IMR-90 (cell line): ENCODE results near the gene APOBEC3F. TPM values are rescaled to one million over a fixed set of nuclear protein-coding genes. Genes with fewer than 3 reads are reported as not detected.
"Not testable (repeated sequence)": the region's sequence is repeated elsewhere in the genome, so short reads cannot be mapped to it uniquely, and the experiment has no call there.

Experiments
- ATAC-seq: fragments of 200-7000 bp; cut with Tn5 transposase; 2 replicates; pipeline ENCODE4 v1.9.1; 2020; ENCODE audit warnings: low read depth, mild to moderate bottlenecking, moderate library complexity
- BruUV-seq: library from RNA; stranded (reverse); fragments of 400-500 nt; replicated peaks from 2 replicates; lab custom pipeline; 2021; lab: Mats Ljungman, UMichigan
- CTCF ChIA-PET: fragments of 300-600 bp; formaldehyde crosslinking; extraction: SDS; loops from one replicate; lab custom pipeline; 2021; ENCODE audit warnings: antibody characterized with exemption; lab: Yijun Ruan, JAX
- POLR2A ChIA-PET: fragments of 300-600 bp; sonication (Branson Sonifier 250); formaldehyde crosslinking; loops from one replicate; lab custom pipeline; 2022; ENCODE audit warnings: antibody characterized with exemption; ENCODE audit not compliant: unreplicated experiment; lab: Charles Lee
- DNase-seq: peaks from one replicate; pipeline ENCODE4 v3.0.0; 2013
- H2AFZ ChIP-seq: replicated peaks from 2 replicates; pipeline ENCODE3; 2013; ENCODE audit warnings: low read length, mild to moderate bottlenecking; ENCODE audit not compliant: poor library complexity
- H2AK5ac ChIP-seq: 2 replicates; pipeline ENCODE4 v1.6.1; 2013; ENCODE audit warnings: low read depth, low read length, inconsistent platforms
- H2AK9ac ChIP-seq: replicated peaks from 2 replicates; pipeline ENCODE3; 2013; ENCODE audit warnings: mild to moderate bottlenecking, low read depth, low read length, moderate library complexity; ENCODE audit not compliant: poor library complexity
- H2BK120ac ChIP-seq: 2 replicates; pipeline ENCODE4 v1.6.1; 2013; ENCODE audit warnings: low read depth, low read length, inconsistent platforms
- H2BK15ac ChIP-seq: 3 replicates; pipeline ENCODE4 v1.6.1; 2013; ENCODE audit warnings: low read depth, low read length, inconsistent platforms
- H2BK20ac ChIP-seq: 2 replicates; pipeline ENCODE4 v1.6.1; 2013; ENCODE audit warnings: low read depth, mild to moderate bottlenecking, inconsistent platforms, low read length, moderate library complexity
- H2BK5ac ChIP-seq: 2 replicates; pipeline ENCODE4 v1.6.1; 2013; ENCODE audit warnings: mild to moderate bottlenecking, low read depth, low read length, inconsistent platforms; ENCODE audit not compliant: poor library complexity, severe bottlenecking
- H3K14ac ChIP-seq: replicated peaks from 2 replicates; pipeline ENCODE4 v1.6.1; 2013; ENCODE audit warnings: low read depth, low read length, inconsistent platforms
- H3K18ac ChIP-seq: 2 replicates; pipeline ENCODE4 v1.6.1; 2013; ENCODE audit warnings: low read depth, low read length, control low read depth
- H3K23ac ChIP-seq: 2 replicates; pipeline ENCODE4 v1.6.1; 2013; ENCODE audit warnings: low read depth, low read length, inconsistent platforms
- H3K27ac ChIP-seq: 2 replicates; pipeline ENCODE4 v1.5.1; 2013; ENCODE audit warnings: mild to moderate bottlenecking, control low read depth, low read length; ENCODE audit not compliant: insufficient read depth
- H3K27me3 ChIP-seq: 2 replicates; pipeline ENCODE4 v1.6.1; 2013; ENCODE audit warnings: low read length; ENCODE audit not compliant: control insufficient read depth, insufficient read depth
- H3K36me3 ChIP-seq: 2 replicates; pipeline ENCODE4 v1.6.1; 2013; ENCODE audit warnings: low read length, mixed read lengths; ENCODE audit not compliant: control insufficient read depth, insufficient read depth
- H3K4ac ChIP-seq: 2 replicates; pipeline ENCODE4 v1.6.1; 2013; ENCODE audit warnings: low read depth, low read length, inconsistent platforms
- H3K4me1 ChIP-seq: 2 replicates; pipeline ENCODE4 v1.6.1; 2013; ENCODE audit warnings: low read length, mixed read lengths; ENCODE audit not compliant: control insufficient read depth, insufficient read depth
- H3K4me2 ChIP-seq: 2 replicates; pipeline ENCODE4 v1.6.1; 2013; ENCODE audit warnings: low read depth, mild to moderate bottlenecking, control low read depth, low read length, moderate library complexity
- H3K4me3 ChIP-seq: 2 replicates; pipeline ENCODE4 v1.5.1; 2013; ENCODE audit warnings: low read depth, mild to moderate bottlenecking, control low read depth, low read length, moderate library complexity; ENCODE audit not compliant: insufficient read depth
- H3K56ac ChIP-seq: 2 replicates; pipeline ENCODE4 v1.6.1; 2013; ENCODE audit warnings: low read length, inconsistent platforms; ENCODE audit not compliant: insufficient read depth; ENCODE audit errors: extremely low read depth
- H3K79me1 ChIP-seq, 2 experiments: 2 replicates each; pipeline ENCODE4 v1.6.1; 2013; ENCODE audit warnings: low read length in 2 of 2, inconsistent platforms in 1 of 2, low read depth in 1 of 2
- H3K9ac ChIP-seq: 2 replicates; pipeline ENCODE4 v1.6.1; 2013; ENCODE audit warnings: low read depth, low read length, control low read depth
- H3K9me1 ChIP-seq: 2 replicates; pipeline ENCODE4 v1.6.1; 2013; ENCODE audit warnings: low read length, inconsistent platforms; ENCODE audit not compliant: insufficient read depth
- H3K9me3 ChIP-seq: 2 replicates; pipeline ENCODE4 v1.6.1; 2013; ENCODE audit warnings: low read length; ENCODE audit not compliant: control insufficient read depth, insufficient read depth
- H4K20me1 ChIP-seq: 2 replicates; pipeline ENCODE4 v1.6.1; 2013; ENCODE audit warnings: low read length, inconsistent platforms; ENCODE audit not compliant: insufficient read depth
- H4K5ac ChIP-seq: 2 replicates; pipeline ENCODE4 v1.6.1; 2013; ENCODE audit warnings: mild to moderate bottlenecking, low read depth, low read length, control low read depth
- H4K8ac ChIP-seq, 2 experiments: 2 replicates each; pipeline ENCODE4 v1.6.1; 2013; ENCODE audit warnings: low read depth in 2 of 2, low read length in 2 of 2, control low read depth in 1 of 2, inconsistent platforms in 1 of 2
- H4K91ac ChIP-seq: 2 replicates; pipeline ENCODE4 v1.6.1; 2013; ENCODE audit warnings: low read depth, low read length, inconsistent platforms; ENCODE audit not compliant: insufficient read depth
- WGBS, 2 experiments: methylation state at CpG; one replicate each; pipeline versions ENCODE4 v1.1.5 to v1.1.7; 2013; ENCODE audit warnings: missing lambda C conversion rate in 2 of 2; ENCODE audit not compliant: insufficient read length in 1 of 2; ENCODE audit errors: extremely low coverage in 2 of 2; 5-methylcytosine and 5-hydroxymethylcytosine counted together
- dilution Hi-C: fragments of 300-500 bp; cut with HindIII; formaldehyde crosslinking; loops from one replicate; pipeline ENCODE4 v1.14.3; 2018; ENCODE audit warnings: low sequenced_read_pairs; ENCODE audit not compliant: unreplicated experiment
- in situ Hi-C: fragments of 300-500 bp; cut with MboI; formaldehyde crosslinking; loops from 3 replicates; pipeline ENCODE4 v1.14.3; 2019; ENCODE audit warnings: low sequenced_read_pairs, inconsistent platforms, mixed read lengths
- intact Hi-C: fragments of 100-400 bp; cut with micrococcal nuclease; formaldehyde crosslinking; loops from 2 replicates; pipeline ENCODE4 v1.10.0; 2022
- polyA plus RNA-seq, 3 experiments: library from polyadenylated mRNA; depleted of rRNA; stranded (reverse); fragments of >200 nt; gene quantifications; 2 replicates each; pipeline ENCODE4 v1.2.3, GENCODE V29; 2012; ENCODE audit warnings: low replicate concordance in 1 of 3
- total RNA-seq: library from RNA; depleted of rRNA; stranded (reverse); fragments of >200 nt; gene quantifications from 2 replicates; pipeline ENCODE4 v1.2.3, GENCODE V29; 2012

APOBEC3F gene
- total and polyA plus RNA-seq, 2 of the 4 experiments (the other 2 are of a cell fraction), result 3.4 to 8.3 TPM

GRCh38 chr22:39051844-39052495 lies 11.3 kb downstream of the APOBEC3F start:
- dilution Hi-C loops, BruUV-seq: not testable (repeated sequence)

More at GRCh38 chr22:39051844-39052495, 11.3 kb downstream of the APOBEC3F start:
- H3K27ac ChIP-seq, H4K91ac ChIP-seq, CTCF ChIA-PET, H4K8ac ChIP-seq, H3K4me3 ChIP-seq, H3K14ac ChIP-seq, H2BK5ac ChIP-seq, H4K20me1 ChIP-seq, H3K4ac ChIP-seq, H3K9me1 ChIP-seq, H2AFZ ChIP-seq, in situ Hi-C loops, H4K5ac ChIP-seq, H3K4me1 ChIP-seq, H3K18ac ChIP-seq, H2AK9ac ChIP-seq, H3K9ac ChIP-seq, DNase-seq, H2BK15ac ChIP-seq, H3K4me2 ChIP-seq, H2BK20ac ChIP-seq, H3K36me3 ChIP-seq, H3K23ac ChIP-seq, H2BK120ac ChIP-seq, POLR2A ChIA-PET, ATAC-seq, H3K56ac ChIP-seq, intact Hi-C loops, H3K79me1 ChIP-seq, H2AK5ac ChIP-seq, H3K9me3 ChIP-seq, H3K27me3 ChIP-seq: not testable (repeated sequence)
- WGBS, 2 experiments, result no CpG with 5 or more reads among the region's 18 CpGs
